HG02678 (cell line): ENCODE results near the gene DNAH10.

Source experiments
- ATAC-seq: cut with Tn5 transposase; IDR thresholded peaks from one replicate; pipeline ENCODE4 v1.9.1; 2021; ENCODE audit warnings: mild to moderate bottlenecking, moderate library complexity; ENCODE audit not compliant: unreplicated experiment

Gene DNAH10

DNA sequence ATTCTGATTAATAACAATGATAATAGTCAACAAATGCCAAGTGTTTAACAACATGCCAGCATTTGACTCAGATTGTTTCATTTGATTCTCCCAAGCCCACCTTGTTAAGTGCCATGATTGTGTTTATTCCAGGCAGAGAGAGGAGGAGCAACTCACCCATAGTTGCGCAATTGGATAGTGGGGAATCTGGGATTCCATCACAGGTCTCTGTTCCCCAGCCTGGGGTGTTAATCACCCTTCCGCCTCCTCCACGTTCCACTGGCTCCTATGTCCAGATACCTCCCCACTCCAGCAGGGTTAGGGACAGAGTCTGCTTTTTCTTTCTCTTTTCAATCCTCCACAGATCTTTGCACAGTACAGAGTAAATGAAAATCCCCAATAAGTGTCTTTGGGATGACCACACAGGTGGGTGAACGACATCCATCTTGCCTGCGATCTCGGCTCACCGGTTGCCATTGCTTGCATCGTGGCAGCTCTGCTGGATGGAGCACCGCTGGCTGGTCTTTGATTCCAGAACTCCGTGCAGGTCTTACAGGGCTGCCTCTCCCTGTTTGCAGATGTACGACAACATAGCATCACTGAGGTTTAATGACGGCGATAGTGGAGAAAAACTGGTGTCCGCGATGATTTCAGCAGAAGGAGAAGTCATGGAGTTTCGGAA, 78.8 kb downstream of the DNAH10 start:
- no peak for ATAC-seq

DNA sequence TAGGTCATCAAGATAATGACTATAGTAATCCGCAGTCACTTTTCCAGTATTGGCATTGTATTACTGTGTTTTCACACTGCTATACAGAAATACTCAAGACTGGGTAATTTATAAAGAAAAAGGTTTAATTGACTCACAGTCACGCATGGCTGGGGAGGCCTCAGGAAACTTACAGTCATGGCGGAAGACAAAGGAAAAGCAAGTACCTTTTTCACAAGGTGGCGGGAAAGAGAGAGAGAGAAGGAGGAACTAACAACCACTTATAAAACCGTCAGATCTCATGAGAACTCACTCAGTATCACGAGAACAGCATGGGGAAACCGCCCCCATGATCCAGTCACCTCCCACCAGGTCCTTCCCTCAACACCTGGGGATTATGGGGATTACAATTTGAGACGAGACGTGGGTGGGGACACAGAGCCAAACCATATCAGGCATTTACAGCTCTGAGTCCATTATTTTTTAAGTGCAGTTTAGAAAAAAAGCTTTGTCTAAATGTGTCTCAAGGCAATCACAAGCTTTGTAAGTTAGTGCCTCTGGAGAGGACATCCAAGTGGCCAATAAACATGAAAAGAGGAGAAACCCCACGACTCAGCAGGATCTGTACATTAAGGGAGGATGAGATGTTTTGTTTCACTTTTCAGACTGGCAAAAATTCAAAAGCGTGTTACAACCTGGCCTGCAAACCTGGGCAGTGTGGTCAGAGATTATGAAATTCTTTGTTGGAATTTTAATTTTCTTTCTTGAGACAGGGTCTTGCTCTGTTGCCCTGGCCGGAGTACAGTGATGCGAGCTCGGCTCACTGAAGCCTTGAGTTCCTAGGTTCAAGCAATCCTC, 82.0 kb downstream of the DNAH10 start:
- ATAC-seq = no peak

DNA sequence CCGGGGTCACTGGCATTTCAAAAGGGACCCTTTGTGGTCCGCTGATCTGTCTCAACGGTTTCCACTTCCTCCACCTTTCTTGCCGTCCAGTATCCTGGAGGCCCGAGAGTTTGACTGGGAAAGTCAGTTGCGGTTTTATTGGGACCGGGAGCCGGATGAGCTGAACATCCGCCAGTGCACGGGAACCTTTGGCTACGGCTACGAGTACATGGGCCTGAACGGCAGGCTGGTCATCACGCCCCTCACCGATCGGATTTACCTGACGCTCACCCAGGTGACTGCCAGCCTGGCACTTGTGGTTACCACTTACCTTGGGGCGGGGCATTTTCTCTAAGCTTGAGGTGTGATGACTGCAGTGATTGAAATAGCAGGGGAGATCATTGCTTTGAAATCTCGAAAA, 83.8 kb downstream of the DNAH10 start:
- no peak for ATAC-seq

DNA sequence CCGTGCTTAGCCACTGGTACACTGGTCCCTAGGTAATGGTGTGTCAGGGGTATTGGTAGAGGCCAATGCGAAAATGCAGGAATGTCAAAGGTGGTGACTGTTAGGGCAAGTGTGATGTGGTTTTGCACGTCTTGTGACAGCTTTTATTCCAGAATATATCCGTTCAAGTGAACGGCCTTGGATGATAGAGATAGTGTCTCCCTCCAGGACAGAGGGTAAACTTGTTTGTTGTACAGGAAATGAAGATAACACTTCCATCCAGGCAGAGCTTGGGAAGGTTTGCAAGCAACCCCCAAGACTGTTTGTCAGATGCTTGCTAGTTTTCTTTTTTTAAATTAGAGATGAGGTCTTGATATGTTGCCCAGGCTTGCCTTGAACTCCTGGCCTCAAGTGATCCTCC, 84.2 kb downstream of the DNAH10 start:
- no peak for ATAC-seq

DNA sequence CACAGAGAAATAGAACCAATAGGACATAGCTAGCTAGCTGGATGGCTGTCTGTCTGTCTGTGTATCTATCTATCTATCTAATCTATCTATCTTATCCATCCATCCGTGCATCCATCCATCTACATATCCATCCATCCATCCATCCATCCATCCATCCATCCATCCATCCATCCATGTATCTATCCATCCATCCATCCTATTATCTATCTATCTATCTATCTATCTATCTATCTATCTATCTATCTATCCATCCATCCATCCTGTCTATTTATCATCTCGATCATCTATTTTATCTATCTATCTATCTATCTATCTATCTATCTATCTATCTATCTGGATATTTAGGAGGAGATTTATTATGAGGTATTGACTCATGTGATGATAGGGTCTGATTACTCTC, 84.9 kb downstream of the DNAH10 start:
- no peak for ATAC-seq

DNA sequence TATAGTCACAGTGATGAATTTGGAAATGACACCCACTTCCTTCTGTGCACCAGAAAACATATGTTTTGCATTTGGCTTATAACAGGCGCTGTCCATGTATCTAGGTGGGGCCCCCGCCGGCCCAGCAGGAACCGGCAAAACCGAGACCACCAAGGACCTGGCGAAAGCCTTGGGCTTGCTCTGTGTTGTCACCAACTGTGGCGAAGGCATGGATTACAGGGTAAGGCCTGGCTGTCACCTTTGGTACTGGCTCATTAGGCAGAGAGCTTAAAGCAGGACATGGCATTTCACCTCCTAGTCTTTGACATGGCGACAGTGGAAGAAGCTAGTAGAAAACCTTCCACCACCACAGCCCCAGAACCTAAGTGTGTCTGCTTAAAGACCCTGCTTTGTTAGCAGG, 85.8 kb downstream of the DNAH10 start:
- no peak for ATAC-seq

DNA sequence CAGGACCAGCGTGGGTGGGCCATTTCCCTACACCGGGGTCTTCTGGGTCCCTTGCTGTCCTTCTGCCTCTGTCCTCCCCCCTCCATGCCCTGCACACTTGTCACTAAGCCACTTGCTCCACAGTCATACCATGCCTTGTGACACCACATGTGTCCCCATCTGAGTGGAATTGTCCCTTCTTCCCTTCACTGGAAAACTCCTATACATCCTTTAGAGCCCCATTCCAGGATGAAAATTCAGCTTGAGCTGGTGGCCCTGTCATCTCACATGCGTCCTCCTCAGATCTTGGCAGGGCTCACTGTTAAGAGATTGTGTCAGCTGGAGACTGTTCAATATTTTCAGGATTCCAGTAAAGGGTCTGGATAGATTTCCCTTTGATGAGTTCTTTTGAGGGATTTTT, 87.4 kb downstream of the DNAH10 start:
- ATAC-seq = no peak

DNA sequence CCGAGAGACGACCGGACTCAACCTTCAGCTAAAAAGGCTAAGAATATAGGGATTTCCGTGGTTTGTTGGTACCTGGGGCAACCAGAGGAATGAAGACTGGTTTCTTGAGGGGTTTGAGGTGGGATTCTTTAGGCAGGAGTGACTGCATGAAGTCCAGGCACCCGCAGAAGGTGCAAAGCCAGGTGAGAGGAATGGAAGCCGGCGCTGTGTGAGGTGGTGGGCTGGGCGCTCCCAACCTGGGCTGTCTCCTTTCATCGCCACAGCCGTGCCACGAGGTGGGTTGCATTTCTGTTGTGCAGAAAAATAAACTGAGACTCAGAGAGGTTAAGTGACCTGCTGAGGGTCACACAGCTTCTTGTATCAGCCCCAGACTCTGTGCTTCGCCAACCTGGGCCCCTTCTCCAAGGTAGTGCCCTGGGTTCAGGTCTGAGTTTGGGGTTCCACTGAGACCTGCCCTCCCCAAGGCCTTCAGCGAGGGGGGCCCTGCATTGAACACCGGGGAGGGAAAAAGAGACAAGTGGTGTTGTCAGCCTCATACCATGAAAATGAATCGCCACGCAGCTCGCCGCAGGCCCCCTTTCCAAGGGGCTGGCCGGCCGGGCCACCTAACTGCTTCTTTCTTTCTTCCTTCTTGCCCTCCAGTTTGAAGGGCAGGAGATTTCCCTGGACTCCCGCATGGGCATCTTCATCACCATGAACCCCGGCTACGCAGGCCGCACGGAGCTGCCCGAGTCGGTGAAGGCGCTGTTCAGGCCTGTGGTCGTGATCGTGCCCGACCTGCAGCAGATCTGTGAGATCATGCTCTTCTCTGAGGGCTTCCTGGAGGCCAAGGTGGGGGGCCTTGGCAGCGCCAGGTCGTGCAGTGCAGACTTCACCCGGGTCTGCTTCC, 88.4 kb downstream of the DNAH10 start:
- no peak for ATAC-seq

DNA sequence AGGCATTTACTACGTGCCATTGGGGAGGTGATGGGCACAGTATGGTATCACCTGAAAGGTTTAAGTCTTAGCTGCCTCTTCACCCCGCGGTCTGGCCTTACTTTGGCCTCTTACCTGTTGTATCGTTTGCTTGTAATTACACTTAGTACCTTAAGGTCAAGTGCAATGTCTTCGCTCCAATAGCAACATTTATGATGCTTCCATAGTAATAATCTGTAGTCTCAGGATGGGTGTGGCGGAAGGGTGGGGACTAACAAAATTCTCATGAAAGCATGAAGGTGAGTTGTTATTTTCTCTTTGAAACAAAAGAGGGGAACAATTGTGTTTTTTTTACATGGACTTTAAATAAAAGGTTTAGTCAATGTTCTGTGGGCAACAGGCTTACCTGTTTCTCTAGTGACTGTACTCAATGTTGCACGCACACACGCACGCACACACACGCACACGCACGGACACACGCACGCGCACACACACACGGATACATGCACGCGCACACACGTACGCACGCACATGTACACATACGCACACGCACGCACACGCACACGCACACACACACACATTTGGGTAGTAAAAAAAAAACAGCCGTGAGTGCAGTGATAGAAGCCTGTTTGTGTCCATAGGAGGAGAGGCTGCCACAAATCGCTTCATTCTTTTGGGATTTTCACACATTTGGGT, 91.4 kb downstream of the DNAH10 start:
- ATAC-seq = no peak

DNA sequence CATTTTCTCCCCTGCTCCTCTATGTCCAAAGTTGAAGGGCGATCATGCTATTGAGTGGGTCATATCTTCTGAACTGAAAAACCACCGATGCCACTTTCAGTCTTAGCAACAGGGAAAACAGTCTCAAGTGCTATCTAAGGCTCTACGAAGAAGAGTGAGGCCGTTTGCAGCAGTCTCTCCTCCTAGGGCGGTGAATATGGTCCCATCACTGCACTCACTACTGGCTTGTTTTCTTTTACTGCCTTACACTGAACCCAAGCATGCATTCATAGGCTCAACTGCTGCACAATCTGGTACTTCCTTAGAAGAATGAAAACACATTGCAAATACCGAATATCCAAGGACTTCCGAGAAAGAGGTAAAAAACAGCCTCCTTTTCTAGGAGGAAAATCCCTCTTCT, 92.1 kb downstream of the DNAH10 start:
- ATAC-seq = no peak

DNA sequence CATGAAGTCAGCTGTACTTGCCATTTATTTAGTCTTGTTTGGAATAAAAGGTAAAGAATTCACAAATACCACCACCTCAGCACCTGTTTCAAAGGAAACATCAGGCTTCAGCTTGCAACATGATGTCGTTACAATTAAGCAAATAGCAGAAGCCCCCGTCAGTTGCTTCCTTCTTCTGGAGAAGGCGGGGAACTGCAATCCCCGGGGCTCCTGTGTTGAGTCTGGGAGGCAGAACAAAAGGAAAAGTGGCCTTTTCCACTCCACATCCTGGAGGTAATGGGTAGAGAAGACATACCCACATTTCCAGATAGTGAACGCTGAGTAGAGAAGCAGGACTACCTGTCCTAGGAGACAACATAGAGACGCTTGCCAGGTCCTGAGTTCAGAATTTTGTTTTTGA, 92.8 kb downstream of the DNAH10 start:
- ATAC-seq = no peak

DNA sequence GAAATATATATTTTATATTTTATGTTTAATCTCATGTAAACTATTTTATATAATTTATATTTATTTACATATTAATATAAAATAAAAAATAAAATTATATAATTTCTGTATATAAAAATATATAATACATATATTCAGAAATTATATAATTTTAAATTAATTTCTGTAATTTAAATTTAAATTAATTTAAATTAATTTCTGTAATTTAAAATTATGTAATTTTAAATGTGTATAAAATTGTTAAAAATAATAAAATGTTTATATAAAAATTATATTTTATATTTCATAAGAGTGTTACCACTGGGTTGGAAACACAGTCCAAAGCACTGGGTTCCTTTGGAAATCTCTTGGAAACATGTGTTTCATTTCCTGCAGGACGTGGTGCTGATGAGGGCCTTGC, 94.6 kb downstream of the DNAH10 start:
- no peak for ATAC-seq

DNA sequence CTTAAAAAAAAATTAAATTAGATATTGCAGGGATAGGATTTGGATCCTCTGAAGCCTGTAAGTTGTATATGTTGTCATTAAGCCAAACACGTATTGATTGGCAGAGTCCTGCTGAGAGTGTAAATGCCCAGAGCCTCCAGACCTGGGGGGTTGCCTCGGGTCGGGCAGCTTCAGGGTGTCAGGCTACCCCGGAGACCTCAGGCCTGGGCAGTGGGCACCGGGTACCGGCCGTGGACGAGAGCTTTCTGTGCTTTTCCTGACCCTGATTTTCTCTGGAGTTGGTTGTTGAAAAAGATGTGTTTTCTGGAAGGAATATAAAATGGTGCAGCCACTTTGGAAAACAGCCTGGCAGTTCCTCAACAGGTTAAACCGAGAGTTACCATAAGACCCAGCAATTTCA, 96.1 kb downstream of the DNAH10 start:
- ATAC-seq = no peak

DNA sequence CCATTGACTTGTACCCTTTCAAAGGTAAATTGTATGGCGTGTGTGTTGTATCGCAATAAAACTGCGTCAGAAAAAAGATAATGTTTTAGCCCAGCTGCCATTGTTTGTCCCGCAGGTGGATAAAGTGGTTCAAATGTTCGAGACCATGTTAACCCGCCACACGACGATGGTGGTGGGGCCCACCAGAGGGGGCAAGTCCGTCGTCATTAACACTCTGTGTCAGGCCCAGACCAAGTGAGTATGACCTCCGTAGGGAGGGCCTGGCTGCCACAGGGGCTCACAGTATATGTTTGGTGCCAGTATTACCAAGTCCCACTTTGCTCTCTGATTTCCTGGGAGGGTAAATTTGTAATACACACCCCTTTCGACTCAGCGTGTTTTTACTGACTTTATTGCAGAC, 96.9 kb downstream of the DNAH10 start:
- ATAC-seq = no peak

DNA sequence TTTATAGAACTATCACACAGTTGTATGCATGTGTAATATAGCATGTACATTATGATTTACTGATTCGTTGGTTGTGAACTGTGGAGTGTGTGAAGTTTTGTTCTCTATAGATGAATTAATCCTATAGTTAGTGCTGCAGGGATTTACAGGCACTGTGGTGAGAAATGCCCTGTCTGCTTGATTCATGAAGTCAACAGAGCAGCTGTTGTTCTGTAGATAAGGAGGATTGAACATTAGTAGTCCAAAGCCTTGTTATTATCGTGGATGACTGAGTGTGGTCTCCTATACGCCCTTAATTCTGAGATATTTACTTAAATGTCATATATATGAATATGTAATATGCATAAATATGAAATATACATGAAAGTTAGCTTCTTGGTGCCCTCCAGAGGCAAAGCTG, 98.3 kb downstream of the DNAH10 start:
- no peak for ATAC-seq

DNA sequence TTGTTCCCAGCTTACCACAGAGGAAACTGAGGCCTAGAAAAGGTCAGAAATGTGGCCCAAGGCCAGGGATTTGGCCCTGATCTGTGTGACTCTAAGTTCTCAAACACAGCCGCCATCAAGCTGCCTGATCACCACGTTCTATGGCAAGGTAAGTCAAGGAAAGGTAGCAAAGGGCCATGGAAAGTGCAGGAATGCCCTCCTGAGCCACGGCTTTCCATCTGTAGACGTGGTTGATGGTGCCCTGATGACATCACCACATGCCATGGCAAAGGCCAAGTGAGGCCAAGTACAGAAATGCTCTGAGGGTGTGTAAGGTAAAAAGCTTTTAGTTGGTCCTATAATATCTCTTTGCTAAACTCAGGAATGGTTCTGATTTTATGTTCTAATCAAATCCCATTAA, 99.3 kb downstream of the DNAH10 start:
- ATAC-seq = no peak

DNA sequence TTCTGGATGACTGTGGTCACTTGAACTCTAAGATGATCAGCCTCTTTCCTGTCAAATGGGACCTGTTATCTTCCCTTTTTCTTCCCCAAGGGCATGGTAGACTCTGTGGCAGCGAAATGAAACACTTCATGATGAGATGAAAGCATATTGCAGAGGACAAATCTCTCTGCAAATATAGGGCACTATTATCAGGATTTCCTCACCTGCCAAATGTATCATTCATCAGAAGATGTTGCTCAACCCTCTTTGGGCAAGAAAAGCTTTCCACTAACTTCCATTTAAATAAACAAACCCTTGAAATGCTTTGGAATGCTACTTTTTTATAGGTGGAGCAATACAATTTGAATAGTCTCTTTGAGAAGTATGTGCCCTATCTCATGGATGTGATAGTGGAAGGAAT, 105.0 kb downstream of the DNAH10 start:
- no peak for ATAC-seq

DNA sequence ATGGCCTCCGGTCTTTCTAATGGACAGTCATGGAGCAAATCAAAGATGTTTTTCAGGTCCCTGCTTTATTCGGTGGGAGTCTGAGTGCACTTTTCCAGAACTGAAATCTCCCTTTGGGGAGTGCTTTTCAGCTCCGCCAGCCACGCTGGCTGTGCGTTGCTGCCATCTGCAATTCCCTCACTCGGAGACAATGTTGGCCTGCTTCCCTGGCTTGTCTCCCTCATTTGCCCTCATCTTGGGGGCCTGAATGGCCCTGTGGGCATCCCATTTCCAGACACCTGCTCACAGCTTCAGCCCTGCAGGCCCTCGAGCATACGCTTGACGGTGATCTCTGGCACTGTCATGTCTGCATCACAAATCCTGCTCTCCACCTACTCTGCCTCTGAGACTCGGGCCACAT, 106.7 kb downstream of the DNAH10 start:
- no peak for ATAC-seq

DNA sequence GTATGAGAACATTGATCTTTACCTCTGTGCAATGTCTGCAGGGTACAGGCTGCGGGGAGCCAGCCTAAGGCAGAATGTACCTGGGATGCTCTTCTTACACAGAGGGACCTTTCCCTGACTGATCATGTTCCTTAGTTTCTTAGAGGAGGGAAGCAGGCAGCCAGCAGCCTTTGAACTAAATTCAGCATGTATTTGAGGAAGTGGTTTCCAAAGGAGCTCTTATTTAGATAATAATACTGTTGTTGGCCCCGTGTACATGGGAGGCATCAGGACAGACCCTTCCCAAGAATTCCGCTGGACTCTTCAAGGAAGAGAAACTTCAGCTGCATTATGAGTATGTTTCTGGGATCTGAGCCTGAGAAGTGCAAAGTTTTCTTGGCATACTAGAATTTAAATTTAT, 111.7 kb downstream of the DNAH10 start:
- ATAC-seq = no peak

DNA sequence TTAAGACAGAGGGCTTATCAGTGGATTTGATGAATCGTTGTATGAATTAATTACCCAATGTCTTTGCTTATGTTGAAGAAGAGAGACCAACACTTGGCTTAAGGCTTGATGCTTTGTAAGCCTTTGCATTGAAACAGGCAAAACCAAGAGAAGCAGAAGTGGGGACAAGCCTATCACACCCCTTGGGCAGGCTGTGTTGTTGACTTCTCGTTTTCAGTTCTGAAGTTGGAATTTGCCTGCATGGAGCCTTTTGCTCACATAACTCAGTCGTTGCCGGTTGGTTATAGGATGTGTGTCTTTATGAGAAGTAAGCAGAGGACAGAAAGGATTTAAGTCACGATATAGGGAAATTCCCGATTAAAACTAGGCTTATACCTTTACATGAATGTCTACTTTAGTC, 115.9 kb downstream of the DNAH10 start:
- ATAC-seq = no peak

DNA sequence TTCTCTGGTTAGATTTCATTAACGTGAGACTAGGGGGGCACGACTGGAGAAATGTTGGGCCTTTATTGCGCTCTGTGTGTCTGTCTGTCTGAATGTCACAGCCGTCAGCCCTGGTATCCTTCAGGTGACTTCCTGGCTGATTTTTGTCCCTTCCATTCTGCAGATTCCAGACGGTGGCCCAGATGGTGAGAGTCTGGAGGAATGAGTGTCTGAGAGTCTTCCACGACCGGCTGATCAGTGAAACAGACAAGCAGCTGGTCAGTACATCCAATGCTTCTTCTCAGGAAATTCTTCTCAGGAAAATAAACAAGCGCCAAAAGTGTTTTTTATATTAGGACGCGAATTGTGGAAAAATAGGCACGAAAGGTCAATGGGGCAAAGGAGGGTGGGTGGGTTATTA, 117.0 kb downstream of the DNAH10 start:
- no peak for ATAC-seq
